HEK293 (cell line): ENCODE measurements around the gene S1PR2.

Experiments
- CTCF ChIA-PET: fragments of 350-600 bp; formaldehyde crosslinking; extraction: SDS; loops from one replicate; lab custom pipeline; 2021; ENCODE audit warnings: antibody characterized with exemption; lab: Yijun Ruan, JAX
- POLR2A ChIA-PET: fragments of 300-600 bp; formaldehyde crosslinking; extraction: SDS; loops from one replicate; lab custom pipeline; 2020; ENCODE audit warnings: antibody characterized with exemption, inconsistent platforms; lab: Yijun Ruan, JAX
- H3K27ac ChIP-seq: fragments of 200-500 bp; sonication (Bioruptor generic); 2 replicates; pipeline ENCODE4 v1.5.1; 2014; ENCODE audit warnings: low read depth, low read length, control low read depth, inconsistent platforms; ENCODE audit errors: extremely low read depth
- H3K36me3 ChIP-seq, 2 experiments: fragments of 200-500 bp in 1 of 2; sonication (Bioruptor generic) in 1 of 2; 1 replicate in 1 of 2; 2 replicates in 1 of 2; pipeline ENCODE4 v1.5.1; 2014 to 2017; ENCODE audit warnings: inconsistent platforms in 2 of 2, low read length in 2 of 2; ENCODE audit not compliant: control insufficient read depth in 2 of 2, insufficient read depth in 1 of 2
- H3K4me1 ChIP-seq: fragments of 200-500 bp; sonication (Bioruptor generic); 2 replicates; pipeline ENCODE4 v1.5.1; 2014; ENCODE audit warnings: mild to moderate bottlenecking, low read length, inconsistent platforms; ENCODE audit not compliant: control insufficient read depth, insufficient read depth
- H3K4me3 ChIP-seq: 2 replicates; pipeline ENCODE4 v1.5.1; 2011; ENCODE audit warnings: low read depth, mild to moderate bottlenecking, control low read depth, low read length, moderate library complexity
- H3K9me3 ChIP-seq: fragments of 200-500 bp; sonication (Bioruptor generic); 2 replicates; pipeline ENCODE4 v1.5.1; 2014; ENCODE audit warnings: low read depth, low read length, inconsistent platforms; ENCODE audit not compliant: control insufficient read depth, insufficient read depth
- FEZF1 ChIP-seq: fragments of 450-650 bp; formaldehyde crosslinking; IDR thresholded peaks from 2 replicates; pipeline ENCODE4 v1.5.1; 2016; ENCODE audit warnings: missing biosample characterization, missing genetic modification characterization
- SP3 ChIP-seq: fragments of 450-650 bp; formaldehyde crosslinking; IDR thresholded peaks from 2 replicates; pipeline ENCODE4 v1.5.1; 2016; ENCODE audit warnings: missing biosample characterization, missing genetic modification characterization
- ZBTB17 ChIP-seq: fragments of 450-650 bp; formaldehyde crosslinking; IDR thresholded peaks from 2 replicates; pipeline ENCODE4 v1.5.1; 2016; ENCODE audit warnings: missing biosample characterization, missing genetic modification characterization
- ZEB2 ChIP-seq: fragments of 450-650 bp; formaldehyde crosslinking; IDR thresholded peaks from 2 replicates; pipeline ENCODE4 v1.5.1; 2016; ENCODE audit warnings: missing biosample characterization, missing genetic modification characterization
- ZNF114 ChIP-seq: fragments of 450-650 bp; formaldehyde crosslinking; IDR thresholded peaks from 2 replicates; pipeline ENCODE4 v1.5.0; 2017; ENCODE audit warnings: missing biosample characterization, missing genetic modification characterization
- ZNF121 ChIP-seq: fragments of 450-650 bp; formaldehyde crosslinking; IDR thresholded peaks from 2 replicates; pipeline ENCODE4 v1.5.1; 2016; ENCODE audit warnings: missing biosample characterization, missing genetic modification characterization
- ZNF138 ChIP-seq: fragments of 450-650 bp; formaldehyde crosslinking; IDR thresholded peaks from 2 replicates; pipeline ENCODE4 v1.5.1; 2016; ENCODE audit warnings: missing biosample characterization, missing genetic modification characterization, borderline replicate concordance
- ZNF157 ChIP-seq: fragments of 450-650 bp; formaldehyde crosslinking; IDR thresholded peaks from 2 replicates; pipeline ENCODE4 v1.5.1; 2016; ENCODE audit warnings: missing biosample characterization, missing genetic modification characterization
- ZNF175 ChIP-seq: fragments of 450-650 bp; formaldehyde crosslinking; IDR thresholded peaks from 2 replicates; pipeline ENCODE4 v1.5.1; 2016; ENCODE audit warnings: missing biosample characterization, missing genetic modification characterization
- ZNF24 ChIP-seq: fragments of 450-650 bp; formaldehyde crosslinking; IDR thresholded peaks from 2 replicates; pipeline ENCODE4 v1.5.1; 2016; ENCODE audit warnings: missing biosample characterization, missing genetic modification characterization
- ZNF324 ChIP-seq: fragments of 450-650 bp; formaldehyde crosslinking; IDR thresholded peaks from 2 replicates; pipeline ENCODE4 v1.5.1; 2016; ENCODE audit warnings: missing biosample characterization, missing genetic modification characterization
- ZNF473 ChIP-seq: fragments of 450-650 bp; formaldehyde crosslinking; IDR thresholded peaks from 2 replicates; pipeline ENCODE4 v1.5.1; 2017; ENCODE audit warnings: missing biosample characterization, missing genetic modification characterization
- ZNF629 ChIP-seq: fragments of 450-650 bp; formaldehyde crosslinking; IDR thresholded peaks from 2 replicates; pipeline ENCODE4 v1.5.1; 2017; ENCODE audit warnings: missing biosample characterization, missing genetic modification characterization
- ZNF777 ChIP-seq: fragments of 450-650 bp; formaldehyde crosslinking; IDR thresholded peaks from 2 replicates; pipeline ENCODE4 v1.5.1; 2017; ENCODE audit warnings: missing biosample characterization, missing genetic modification characterization, borderline replicate concordance
- ZNF837 ChIP-seq: fragments of 450-650 bp; formaldehyde crosslinking; IDR thresholded peaks from 2 replicates; pipeline ENCODE4 v1.5.1; 2016; ENCODE audit warnings: missing biosample characterization, missing genetic modification characterization
- TF ChIP-seq, protein P1 (sequence below): fragments of 450-650 bp; formaldehyde crosslinking; IDR thresholded peaks from 2 replicates; pipeline ENCODE4 v1.5.1; 2016; ENCODE audit warnings: missing biosample characterization, missing genetic modification characterization
- TF ChIP-seq, protein P2 (sequence below): fragments of 450-650 bp; formaldehyde crosslinking; IDR thresholded peaks from 2 replicates; pipeline ENCODE4 v1.5.1; 2016; ENCODE audit warnings: missing biosample characterization, missing genetic modification characterization
- TF ChIP-seq, protein P3 (sequence below): fragments of 450-650 bp; formaldehyde crosslinking; IDR thresholded peaks from 2 replicates; pipeline ENCODE4 v1.5.1; 2017; ENCODE audit warnings: missing biosample characterization, missing genetic modification characterization
- TF ChIP-seq, protein P4 (sequence below): fragments of 450-650 bp; formaldehyde crosslinking; IDR thresholded peaks from 2 replicates; pipeline ENCODE4 v1.5.1; 2017; ENCODE audit warnings: missing biosample characterization, mild to moderate bottlenecking, missing genetic modification characterization, moderate library complexity
- TF ChIP-seq, protein P5 (sequence below): fragments of 450-650 bp; IDR thresholded peaks from 2 replicates; pipeline ENCODE4 v1.5.1; 2018; ENCODE audit warnings: missing biosample characterization, missing genetic modification characterization
- TF ChIP-seq, protein P6 (sequence below): fragments of 450-650 bp; formaldehyde crosslinking; IDR thresholded peaks from 2 replicates; pipeline ENCODE4 v1.5.1; 2016; ENCODE audit warnings: missing biosample characterization, missing genetic modification characterization

Gene S1PR2

DNA sequence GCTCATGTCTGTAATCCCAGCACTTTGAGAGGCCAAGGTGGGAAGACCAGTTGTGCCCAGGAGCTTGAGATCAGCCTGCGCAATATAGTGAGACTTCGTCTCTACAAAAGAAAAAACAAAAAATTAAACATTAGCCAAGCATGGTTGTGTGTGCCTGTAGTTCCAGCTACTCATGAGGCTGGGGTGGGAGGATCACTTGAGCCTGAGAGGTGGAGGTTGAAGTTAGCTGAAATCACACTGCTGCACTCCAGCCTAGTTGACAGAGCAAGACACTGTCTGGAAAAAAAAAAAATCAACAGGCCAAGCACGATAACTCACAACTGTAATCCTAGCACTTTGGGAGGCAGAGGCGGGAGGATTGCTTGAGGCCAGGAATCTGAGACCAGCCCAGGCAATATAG, 3.9 kb upstream of the S1PR2 start (continued):
- TF ChIP-seq, protein P1, sequence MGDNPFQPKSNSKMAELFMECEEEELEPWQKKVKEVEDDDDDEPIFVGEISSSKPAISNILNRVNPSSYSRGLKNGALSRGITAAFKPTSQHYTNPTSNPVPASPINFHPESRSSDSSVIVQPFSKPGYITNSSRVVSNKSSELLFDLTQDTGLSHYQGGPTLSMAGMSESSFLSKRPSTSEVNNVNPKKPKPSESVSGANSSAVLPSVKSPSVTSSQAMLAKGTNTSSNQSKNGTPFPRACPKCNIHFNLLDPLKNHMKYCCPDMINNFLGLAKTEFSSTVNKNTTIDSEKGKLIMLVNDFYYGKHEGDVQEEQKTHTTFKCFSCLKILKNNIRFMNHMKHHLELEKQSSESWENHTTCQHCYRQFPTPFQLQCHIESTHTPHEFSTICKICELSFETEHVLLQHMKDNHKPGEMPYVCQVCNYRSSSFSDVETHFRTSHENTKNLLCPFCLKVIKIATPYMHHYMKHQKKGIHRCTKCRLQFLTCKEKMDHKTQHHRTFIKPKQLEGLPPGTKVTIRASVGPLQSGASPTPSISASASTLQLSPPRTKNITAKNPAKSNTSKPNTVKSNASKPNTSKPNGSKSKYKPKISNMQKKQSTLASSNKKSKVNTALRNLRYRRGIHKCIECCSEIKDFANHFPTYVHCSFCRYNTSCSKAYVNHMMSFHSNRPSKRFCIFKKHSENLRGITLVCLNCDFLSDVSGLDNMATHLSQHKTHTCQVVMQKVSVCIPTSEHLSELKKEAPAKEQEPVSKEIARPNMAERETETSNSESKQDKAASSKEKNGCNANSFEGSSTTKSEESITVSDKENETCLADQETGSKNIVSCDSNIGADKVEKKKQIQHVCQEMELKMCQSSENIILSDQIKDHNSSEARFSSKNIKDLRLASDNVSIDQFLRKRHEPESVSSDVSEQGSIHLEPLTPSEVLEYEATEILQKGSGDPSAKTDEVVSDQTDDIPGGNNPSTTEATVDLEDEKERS (tag by site-specific recombination): no peak
- TF ChIP-seq ZNF114: no peak
- TF ChIP-seq ZBTB17 (tag by site-specific recombination): no peak
- TF ChIP-seq, protein P2, sequence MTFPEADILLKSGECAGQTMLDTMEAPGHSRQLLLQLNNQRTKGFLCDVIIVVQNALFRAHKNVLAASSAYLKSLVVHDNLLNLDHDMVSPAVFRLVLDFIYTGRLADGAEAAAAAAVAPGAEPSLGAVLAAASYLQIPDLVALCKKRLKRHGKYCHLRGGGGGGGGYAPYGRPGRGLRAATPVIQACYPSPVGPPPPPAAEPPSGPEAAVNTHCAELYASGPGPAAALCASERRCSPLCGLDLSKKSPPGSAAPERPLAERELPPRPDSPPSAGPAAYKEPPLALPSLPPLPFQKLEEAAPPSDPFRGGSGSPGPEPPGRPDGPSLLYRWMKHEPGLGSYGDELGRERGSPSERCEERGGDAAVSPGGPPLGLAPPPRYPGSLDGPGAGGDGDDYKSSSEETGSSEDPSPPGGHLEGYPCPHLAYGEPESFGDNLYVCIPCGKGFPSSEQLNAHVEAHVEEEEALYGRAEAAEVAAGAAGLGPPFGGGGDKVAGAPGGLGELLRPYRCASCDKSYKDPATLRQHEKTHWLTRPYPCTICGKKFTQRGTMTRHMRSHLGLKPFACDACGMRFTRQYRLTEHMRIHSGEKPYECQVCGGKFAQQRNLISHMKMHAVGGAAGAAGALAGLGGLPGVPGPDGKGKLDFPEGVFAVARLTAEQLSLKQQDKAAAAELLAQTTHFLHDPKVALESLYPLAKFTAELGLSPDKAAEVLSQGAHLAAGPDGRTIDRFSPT (tag by site-specific recombination): no peak
- TF ChIP-seq FEZF1 (tag by site-specific recombination): no peak
- TF ChIP-seq, protein P3, sequence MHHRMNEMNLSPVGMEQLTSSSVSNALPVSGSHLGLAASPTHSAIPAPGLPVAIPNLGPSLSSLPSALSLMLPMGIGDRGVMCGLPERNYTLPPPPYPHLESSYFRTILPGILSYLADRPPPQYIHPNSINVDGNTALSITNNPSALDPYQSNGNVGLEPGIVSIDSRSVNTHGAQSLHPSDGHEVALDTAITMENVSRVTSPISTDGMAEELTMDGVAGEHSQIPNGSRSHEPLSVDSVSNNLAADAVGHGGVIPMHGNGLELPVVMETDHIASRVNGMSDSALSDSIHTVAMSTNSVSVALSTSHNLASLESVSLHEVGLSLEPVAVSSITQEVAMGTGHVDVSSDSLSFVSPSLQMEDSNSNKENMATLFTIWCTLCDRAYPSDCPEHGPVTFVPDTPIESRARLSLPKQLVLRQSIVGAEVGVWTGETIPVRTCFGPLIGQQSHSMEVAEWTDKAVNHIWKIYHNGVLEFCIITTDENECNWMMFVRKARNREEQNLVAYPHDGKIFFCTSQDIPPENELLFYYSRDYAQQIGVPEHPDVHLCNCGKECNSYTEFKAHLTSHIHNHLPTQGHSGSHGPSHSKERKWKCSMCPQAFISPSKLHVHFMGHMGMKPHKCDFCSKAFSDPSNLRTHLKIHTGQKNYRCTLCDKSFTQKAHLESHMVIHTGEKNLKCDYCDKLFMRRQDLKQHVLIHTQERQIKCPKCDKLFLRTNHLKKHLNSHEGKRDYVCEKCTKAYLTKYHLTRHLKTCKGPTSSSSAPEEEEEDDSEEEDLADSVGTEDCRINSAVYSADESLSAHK: no peak
- TF ChIP-seq, all 188 proteins: peak for 0

DNA sequence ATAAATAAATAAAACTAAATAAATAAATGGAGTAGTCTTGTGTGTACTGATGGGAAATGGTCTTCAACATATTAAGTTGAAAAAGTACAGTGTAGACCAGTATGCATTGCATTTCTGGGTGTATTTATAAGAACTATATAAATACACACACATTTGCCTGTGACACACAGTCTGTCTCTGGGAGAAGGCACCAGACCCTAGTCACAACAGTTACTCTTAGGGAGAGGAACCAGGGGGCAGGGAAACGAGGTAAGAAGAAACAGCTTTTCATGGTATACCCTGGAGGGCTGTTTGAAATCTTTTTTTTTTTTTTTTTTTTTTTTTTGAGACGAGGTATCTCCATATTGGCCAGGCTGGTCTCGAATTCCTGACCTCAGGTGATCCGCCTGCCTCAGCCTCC, 2.8 kb upstream of the S1PR2 start:
- CTCF ChIA-PET: interaction anchor here (3.8 kb wide), 1 partner anchor 16 kb away, joined by 23 read pairs; no protein-coding TSS in a partner anchor
- Histone ChIP-seq H3K4me1 (no peaks in the 10 kb centered on the region), H3K27ac (no peak overlapping the region), H3K36me3 (no peaks in the 10 kb centered on the region), H3K4me3 (no peak overlapping the region), H3K9me3 (no peaks in the 10 kb centered on the region)
- no peak for TF ChIP-seq ZNF24 (tag by site-specific recombination)
- TF ChIP-seq ZNF138: no peak
- POLR2A ChIA-PET: no interaction called here

DNA sequence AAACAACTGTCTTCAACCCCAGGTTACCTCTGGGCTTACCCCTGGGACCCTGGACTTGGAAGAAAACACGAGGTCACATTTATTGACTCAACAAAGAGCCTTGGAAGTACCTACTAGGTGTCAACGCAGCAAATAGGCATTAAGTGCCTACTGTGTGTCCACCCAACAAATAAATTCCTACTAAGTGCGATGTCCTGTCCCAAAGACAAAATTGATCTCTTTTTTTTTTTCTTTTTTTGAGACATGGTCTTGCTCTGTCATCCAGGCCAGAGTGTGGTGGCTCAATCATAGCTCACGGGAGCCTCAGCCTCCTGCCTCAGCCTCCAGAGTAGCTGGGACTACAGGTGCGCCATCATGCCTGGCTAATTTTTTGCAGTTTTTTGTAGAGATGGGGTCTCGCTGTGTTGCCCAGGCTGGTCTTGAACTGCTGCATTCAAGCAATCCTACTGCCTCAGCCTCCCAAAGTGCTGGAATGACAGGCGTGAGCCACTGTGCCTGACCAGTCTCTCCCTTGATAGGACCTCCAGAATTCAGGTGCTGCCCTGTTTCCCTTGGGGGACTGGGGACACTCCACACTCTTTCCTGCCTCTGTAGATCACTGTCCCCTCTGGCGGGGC, 589 bp upstream of the S1PR2 start:
- H3K4me3 ChIP-seq: peak overlapping the region; percentile 78
- H3K9me3 ChIP-seq: no peaks in the 10 kb centered on the region
- H3K27ac ChIP-seq: no peak overlapping the region
- no peaks in the 10 kb centered on the region for H3K36me3 ChIP-seq
- ChIA-PET CTCF (interaction anchor here (0.7 kb wide), 2 partner anchors 10 to 90 kb away, joined by 3 to 5 read pairs; no protein-coding TSS in a partner anchor), POLR2A (interaction anchor here (0.6 to 1.4 kb wide), 9 partner anchors 8 to 632 kb away, joined by 3 to 5 read pairs (median 3); partner anchors contain the start of genes DNMT1, MRPL4 and UBL5)
- no peaks in the 10 kb centered on the region for H3K4me1 ChIP-seq
- TF ChIP-seq, protein P4, sequence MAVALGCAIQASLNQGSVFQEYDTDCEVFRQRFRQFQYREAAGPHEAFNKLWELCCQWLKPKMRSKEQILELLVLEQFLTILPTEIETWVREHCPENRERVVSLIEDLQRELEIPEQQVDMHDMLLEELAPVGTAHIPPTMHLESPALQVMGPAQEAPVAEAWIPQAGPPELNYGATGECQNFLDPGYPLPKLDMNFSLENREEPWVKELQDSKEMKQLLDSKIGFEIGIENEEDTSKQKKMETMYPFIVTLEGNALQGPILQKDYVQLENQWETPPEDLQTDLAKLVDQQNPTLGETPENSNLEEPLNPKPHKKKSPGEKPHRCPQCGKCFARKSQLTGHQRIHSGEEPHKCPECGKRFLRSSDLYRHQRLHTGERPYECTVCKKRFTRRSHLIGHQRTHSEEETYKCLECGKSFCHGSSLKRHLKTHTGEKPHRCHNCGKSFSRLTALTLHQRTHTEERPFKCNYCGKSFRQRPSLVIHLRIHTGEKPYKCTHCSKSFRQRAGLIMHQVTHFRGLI (tag by site-specific recombination): no peak
- TF ChIP-seq ZNF837 (tag by site-specific recombination) (no peak), ZNF157 (tag by site-specific recombination) (no peak), ZEB2 (0 out of 2 replicates have a peak, but pooled peaks have one; percentile 30), ZNF473 (no peak), ZNF777 (tag by site-specific recombination) (no peak), SP3 (no peak), ZNF629 (peak; percentile 6; the same call in 1 of the 2 replicates), ZNF121 (peak; percentile 93), ZNF175 (tag by site-specific recombination) (no peak), ZNF324 (tag by site-specific recombination) (no peak)
- TF ChIP-seq, protein P5, sequence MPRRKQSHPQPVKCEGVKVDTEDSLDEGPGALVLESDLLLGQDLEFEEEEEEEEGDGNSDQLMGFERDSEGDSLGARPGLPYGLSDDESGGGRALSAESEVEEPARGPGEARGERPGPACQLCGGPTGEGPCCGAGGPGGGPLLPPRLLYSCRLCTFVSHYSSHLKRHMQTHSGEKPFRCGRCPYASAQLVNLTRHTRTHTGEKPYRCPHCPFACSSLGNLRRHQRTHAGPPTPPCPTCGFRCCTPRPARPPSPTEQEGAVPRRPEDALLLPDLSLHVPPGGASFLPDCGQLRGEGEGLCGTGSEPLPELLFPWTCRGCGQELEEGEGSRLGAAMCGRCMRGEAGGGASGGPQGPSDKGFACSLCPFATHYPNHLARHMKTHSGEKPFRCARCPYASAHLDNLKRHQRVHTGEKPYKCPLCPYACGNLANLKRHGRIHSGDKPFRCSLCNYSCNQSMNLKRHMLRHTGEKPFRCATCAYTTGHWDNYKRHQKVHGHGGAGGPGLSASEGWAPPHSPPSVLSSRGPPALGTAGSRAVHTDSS (tag by site-specific recombination): no peak
- TF ChIP-seq, protein P6, sequence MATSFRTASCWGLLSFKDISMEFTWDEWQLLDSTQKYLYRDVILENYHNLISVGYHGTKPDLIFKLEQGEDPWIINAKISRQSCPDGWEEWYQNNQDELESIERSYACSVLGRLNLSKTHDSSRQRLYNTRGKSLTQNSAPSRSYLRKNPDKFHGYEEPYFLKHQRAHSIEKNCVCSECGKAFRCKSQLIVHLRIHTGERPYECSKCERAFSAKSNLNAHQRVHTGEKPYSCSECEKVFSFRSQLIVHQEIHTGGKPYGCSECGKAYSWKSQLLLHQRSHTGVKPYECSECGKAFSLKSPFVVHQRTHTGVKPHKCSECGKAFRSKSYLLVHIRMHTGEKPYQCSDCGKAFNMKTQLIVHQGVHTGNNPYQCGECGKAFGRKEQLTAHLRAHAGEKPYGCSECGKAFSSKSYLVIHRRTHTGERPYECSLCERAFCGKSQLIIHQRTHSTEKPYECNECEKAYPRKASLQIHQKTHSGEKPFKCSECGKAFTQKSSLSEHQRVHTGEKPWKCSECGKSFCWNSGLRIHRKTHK: no peak
